Retinal pigment epithelial cell (primary cell): Measurements from ENCODE around the gene EMID1.

Experiments used
- DNase-seq: peaks from one replicate; pipeline ENCODE4 v3.0.0-alpha.2; 2010; ENCODE audit warnings: low read depth
- H3K4me3 ChIP-seq: 2 replicates; pipeline ENCODE4 v1.5.1; 2011; ENCODE audit warnings: mild to moderate bottlenecking, low read length, control low read depth, moderate library complexity
- CTCF ChIP-seq: conservative IDR thresholded peaks from 2 replicates; pipeline ENCODE4 v1.5.1; 2011; ENCODE audit warnings: low read depth, low read length, control low read depth, inconsistent platforms

The EMID1 gene

GRCh38 chr22:29206372-29207242 lies 911 bp downstream of the EMID1 start:
- peak overlapping the region; percentile 54 for H3K4me3 ChIP-seq
- TF ChIP-seq CTCF: no peak
- DNase-seq: no peak

GRCh38 chr22:29207243-29207550 lies 1.5 kb downstream of the EMID1 start:
- DNase-seq: no peak
- no peak overlapping the region for H3K4me3 ChIP-seq
- no peak for TF ChIP-seq CTCF

- H3K4me3 ChIP-seq: no peak overlapping the region
- no peak for DNase-seq
- TF ChIP-seq CTCF: no peak
Measured at GRCh38 chr22:29207562-29208501, 2.1 kb downstream of the EMID1 start.

- H3K4me3 ChIP-seq: no peak overlapping the region
- TF ChIP-seq CTCF: no peak
- DNase-seq: no peak
Measured at GRCh38 chr22:29208502-29208862, 2.8 kb downstream of the EMID1 start.

- TF ChIP-seq CTCF: no peak
- no peak for DNase-seq
- no peak overlapping the region for H3K4me3 ChIP-seq
Measured at GRCh38 chr22:29208879-29209623, 3.4 kb downstream of the EMID1 start.

- H3K4me3 ChIP-seq: no peak overlapping the region
- TF ChIP-seq CTCF: no peak
- no peak for DNase-seq
Measured at GRCh38 chr22:29209624-29209929, 3.9 kb downstream of the EMID1 start.
